Bronchial epithelial cell (primary cell): ENCODE measurements around the gene MYB. TPM values are rescaled to one million over a fixed set of nuclear protein-coding genes. Genes with fewer than 3 reads are reported as not detected.

Experiments
- DNase-seq: peaks from one replicate; pipeline ENCODE4 v3.0.0-alpha.2; 2010; ENCODE audit warnings: low read depth
- FAIRE-seq: peaks from 2 replicates; lab custom pipeline; 2011; peaks lifted over from hg19 to GRCh38; lab: Jason Lieb, UNC
- H3K27me3 ChIP-seq: 2 replicates; pipeline ENCODE4 v1.5.1; 2011; ENCODE audit warnings: low read length; ENCODE audit not compliant: control insufficient read depth, insufficient read depth
- H3K36me3 ChIP-seq: 2 replicates; pipeline ENCODE4 v1.5.1; 2011; ENCODE audit warnings: low read length; ENCODE audit not compliant: control insufficient read depth, insufficient read depth
- H3K4me3 ChIP-seq: 2 replicates; pipeline ENCODE4 v1.5.1; 2011; ENCODE audit warnings: mild to moderate bottlenecking, low read depth, low read length, control low read depth
- total RNA-seq: library from RNA; depleted of rRNA; stranded (reverse); fragments of >200 nt; gene quantifications from 2 replicates; pipeline ENCODE4 v1.2.1, GENCODE V29; 2014
- TF ChIP-seq, protein P1 (sequence below): IDR thresholded peaks from 2 replicates; pipeline ENCODE4 v1.5.1; 2011; ENCODE audit warnings: mild to moderate bottlenecking, moderate library complexity, low read length, control low read depth, inconsistent platforms; ENCODE audit not compliant: insufficient read depth, severe bottlenecking

The MYB gene
- total RNA-seq, 1 donor from 2014 or later, result under 0.01 TPM

DNA sequence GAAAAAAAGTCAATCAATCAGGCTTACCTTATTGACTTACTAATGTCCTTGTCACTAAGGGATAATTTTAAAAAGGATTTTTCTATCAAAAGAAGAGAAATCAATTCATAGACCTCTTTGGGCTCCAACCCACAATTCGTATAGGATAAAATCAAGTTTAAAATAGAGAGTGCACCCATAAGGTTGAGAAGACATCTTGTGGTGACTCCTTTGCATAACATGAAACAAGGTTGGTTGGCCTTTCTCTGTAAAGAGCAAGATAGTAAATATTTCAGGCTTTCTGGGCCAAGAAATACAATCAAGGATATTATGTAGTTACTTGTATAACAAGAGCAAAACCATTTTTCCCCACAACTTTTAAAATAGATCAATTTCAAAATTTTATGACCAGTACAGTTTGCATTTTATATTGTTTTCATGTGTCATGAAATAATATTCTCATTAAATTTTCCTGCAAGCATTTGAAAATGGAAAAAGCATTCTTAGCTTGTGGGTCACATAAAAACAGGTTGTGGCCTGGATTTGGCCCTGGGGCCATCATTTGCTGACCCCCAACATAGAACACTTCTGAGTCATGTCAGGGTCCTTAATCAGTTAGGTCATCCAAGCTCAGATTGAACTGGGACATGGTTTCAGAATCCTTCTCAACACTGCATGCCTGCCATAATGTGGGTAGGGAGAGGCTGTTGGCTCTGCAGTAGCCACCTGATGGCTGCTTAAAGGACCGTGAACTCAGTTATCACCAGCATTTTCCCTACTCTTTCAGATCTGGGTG lies 76.7 kb downstream of the MYB start:
- Histone ChIP-seq H3K27me3 (no peaks in the 10 kb centered on the region), H3K4me3 (no peak overlapping the region), H3K36me3 (no peaks in the 10 kb centered on the region)
- TF ChIP-seq, protein P1, sequence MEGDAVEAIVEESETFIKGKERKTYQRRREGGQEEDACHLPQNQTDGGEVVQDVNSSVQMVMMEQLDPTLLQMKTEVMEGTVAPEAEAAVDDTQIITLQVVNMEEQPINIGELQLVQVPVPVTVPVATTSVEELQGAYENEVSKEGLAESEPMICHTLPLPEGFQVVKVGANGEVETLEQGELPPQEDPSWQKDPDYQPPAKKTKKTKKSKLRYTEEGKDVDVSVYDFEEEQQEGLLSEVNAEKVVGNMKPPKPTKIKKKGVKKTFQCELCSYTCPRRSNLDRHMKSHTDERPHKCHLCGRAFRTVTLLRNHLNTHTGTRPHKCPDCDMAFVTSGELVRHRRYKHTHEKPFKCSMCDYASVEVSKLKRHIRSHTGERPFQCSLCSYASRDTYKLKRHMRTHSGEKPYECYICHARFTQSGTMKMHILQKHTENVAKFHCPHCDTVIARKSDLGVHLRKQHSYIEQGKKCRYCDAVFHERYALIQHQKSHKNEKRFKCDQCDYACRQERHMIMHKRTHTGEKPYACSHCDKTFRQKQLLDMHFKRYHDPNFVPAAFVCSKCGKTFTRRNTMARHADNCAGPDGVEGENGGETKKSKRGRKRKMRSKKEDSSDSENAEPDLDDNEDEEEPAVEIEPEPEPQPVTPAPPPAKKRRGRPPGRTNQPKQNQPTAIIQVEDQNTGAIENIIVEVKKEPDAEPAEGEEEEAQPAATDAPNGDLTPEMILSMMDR, result no peak
- no peak for FAIRE-seq
- DNase-seq, result no peak

DNA sequence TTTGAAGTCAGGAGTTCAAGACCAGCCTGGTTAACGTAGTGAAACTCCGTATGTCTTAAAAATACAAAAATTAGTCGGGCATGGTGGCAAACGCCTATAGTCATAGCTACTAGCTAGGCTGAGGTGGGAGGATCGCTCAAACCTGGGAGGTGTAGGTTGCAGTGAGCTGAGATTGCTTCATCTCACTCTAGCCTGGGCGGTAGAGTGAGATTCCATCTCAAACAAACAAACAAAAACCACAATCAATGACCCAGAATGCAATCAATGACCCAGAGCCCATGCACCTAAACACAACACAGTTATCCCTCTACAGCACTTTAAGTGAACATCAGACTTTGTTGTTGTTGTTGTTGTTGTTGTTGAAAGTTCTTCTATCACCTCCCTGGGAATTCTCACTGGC lies 77.9 kb downstream of the MYB start:
- Histone ChIP-seq H3K4me3 (no peak overlapping the region), H3K27me3 (no peaks in the 10 kb centered on the region), H3K36me3 (no peaks in the 10 kb centered on the region)
- FAIRE-seq (peak; percentile 23), DNase-seq (peak; percentile 39)
- TF ChIP-seq, protein P1, result no peak

DNA sequence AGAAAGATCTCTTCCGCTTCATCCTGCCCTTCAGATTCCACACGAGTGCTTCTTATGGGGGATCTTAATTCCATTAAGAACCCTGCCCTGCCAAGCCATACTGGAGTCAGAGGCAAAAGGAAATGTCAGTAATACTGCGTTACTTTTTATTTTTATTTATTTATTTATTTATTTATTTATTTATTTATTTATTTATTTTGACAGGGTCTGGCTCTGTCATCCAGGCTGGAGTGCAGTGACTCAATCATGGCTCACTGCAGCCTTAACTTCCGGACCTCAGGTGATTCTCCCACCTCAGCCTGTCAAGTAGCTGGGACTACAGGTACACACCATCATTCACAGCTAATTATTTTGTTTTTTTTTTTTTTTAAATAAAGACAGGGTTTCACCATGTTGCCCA lies 79.5 kb downstream of the MYB start:
- H3K4me3 ChIP-seq, result no peak overlapping the region
- H3K36me3 ChIP-seq, result no peaks in the 10 kb centered on the region
- H3K27me3 ChIP-seq, result no peaks in the 10 kb centered on the region
- peak; percentile 10 for DNase-seq
- TF ChIP-seq, protein P1, result no peak
- no peak for FAIRE-seq

DNA sequence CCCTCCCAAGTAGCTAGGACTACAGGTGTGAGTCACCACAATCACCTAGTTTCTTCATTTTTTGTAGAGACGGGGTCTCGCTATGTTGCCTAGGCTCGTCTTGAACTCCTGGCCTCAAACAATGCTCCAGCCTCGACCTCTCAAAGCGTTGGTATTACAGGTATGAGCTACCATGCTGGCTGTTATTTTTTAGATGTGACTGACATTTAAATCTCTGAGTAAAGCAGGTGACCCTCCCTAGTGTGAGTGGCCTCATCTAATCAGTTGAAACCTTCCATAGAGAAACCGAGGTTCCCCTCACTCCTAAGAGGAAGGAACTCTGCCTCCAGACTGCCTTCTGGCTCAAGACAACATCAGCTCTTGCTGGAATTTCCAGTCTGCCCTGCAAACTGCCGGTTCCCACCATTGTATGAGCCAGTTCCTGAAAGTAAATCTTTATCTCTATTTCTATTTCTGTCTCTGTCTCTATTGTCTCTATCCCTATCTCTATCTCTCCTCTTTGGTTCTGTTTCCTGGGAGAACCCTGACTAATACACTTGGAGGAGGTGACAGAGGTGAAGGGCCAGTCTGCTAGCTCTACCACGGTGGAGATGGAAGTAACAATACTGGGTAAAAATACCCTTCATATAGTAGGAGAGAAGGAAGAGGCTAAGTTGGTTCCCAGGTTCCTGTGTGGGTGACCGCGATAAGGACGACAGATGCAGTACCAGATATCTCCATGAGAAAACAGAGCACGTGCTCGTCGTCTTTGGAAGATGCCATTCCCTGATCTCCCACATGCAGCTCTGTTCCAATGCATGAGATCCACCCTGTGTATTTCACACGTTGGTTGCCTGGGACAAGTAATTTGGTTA lies 81.0 kb downstream of the MYB start:
- no peak overlapping the region for H3K4me3 ChIP-seq
- no peaks in the 10 kb centered on the region for H3K27me3 ChIP-seq
- FAIRE-seq, result no peak
- TF ChIP-seq, protein P1, result no peak
- DNase-seq, result no peak
- no peaks in the 10 kb centered on the region for H3K36me3 ChIP-seq

DNA sequence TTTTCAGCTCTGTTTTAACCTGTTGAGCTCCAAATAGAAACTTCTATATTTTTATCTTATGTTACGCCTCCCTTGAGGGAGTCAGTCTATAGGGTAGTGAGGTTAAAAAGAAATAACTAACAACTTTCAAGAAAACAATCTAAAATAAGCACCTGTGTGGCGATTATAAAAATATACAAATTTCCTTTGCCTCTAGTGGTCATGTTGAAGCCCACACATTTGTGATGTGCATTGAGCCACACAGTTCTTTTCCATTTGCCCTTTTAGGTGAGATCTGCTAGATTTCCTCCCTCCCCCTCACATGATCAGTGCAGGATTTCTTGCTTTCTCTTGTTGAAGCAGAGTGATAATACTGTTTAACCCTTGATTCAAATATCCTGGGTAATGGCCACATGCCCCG lies 84.2 kb downstream of the MYB start:
- Histone ChIP-seq H3K27me3 (no peaks in the 10 kb centered on the region), H3K36me3 (no peaks in the 10 kb centered on the region), H3K4me3 (no peak overlapping the region)
- TF ChIP-seq, protein P1, result no peak
- FAIRE-seq, result no peak
- no peak for DNase-seq
